AG09309 (cell line): Measurements from ENCODE around the gene SMTN.

Source experiments
- DNase-seq: peaks from one replicate; pipeline ENCODE4 v3.0.0-alpha.2; 2010; ENCODE audit warnings: low read depth
- H3K4me3 ChIP-seq: 2 replicates; pipeline ENCODE4 v1.5.1; 2011; ENCODE audit warnings: mild to moderate bottlenecking, low read depth, low read length, moderate library complexity; ENCODE audit not compliant: control insufficient read depth
- TF ChIP-seq, protein P1 (sequence below): IDR thresholded peaks from 2 replicates; pipeline ENCODE4 v1.5.1; 2011; ENCODE audit warnings: mild to moderate bottlenecking, low read depth, low read length, inconsistent platforms; ENCODE audit not compliant: insufficient read depth, control insufficient read depth; ENCODE audit errors: missing control alignments

Gene SMTN

DNA sequence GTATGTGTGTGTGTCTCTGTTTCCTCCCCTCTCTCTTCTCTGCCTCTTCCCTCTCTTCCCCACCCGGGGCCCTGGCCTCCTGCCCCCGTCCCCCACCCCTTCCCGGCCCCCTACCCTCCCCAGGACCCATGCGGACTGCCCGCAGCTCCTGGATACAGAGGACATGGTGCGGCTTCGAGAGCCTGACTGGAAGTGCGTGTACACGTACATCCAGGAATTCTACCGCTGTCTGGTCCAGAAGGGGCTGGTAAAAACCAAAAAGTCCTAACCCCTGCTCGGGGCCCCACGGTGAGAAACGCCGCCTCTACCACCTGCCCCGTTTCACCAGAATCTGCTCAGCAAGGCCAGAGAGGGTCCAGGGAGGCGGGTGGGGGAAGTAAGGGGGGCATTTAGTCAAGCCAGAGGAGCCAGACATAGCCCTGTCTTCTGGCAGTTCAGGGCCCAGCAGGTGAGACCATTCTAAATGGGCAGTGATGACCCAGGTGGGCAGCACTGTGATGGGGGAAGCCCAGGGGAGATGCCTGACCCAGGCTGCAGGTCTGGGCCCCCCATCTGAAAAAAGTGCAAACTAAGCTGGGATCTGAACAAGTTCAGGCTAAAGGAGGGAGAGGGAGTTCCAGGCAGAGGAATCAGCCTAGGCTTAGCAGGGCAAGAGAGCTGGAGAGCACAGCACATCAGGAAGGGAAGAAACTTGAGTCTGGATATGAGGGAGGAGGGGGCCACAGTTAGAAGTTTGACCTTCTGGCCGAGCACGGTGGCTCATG lies 19.8 kb downstream of the SMTN start:
- no peak for DNase-seq
- TF ChIP-seq, protein P1, sequence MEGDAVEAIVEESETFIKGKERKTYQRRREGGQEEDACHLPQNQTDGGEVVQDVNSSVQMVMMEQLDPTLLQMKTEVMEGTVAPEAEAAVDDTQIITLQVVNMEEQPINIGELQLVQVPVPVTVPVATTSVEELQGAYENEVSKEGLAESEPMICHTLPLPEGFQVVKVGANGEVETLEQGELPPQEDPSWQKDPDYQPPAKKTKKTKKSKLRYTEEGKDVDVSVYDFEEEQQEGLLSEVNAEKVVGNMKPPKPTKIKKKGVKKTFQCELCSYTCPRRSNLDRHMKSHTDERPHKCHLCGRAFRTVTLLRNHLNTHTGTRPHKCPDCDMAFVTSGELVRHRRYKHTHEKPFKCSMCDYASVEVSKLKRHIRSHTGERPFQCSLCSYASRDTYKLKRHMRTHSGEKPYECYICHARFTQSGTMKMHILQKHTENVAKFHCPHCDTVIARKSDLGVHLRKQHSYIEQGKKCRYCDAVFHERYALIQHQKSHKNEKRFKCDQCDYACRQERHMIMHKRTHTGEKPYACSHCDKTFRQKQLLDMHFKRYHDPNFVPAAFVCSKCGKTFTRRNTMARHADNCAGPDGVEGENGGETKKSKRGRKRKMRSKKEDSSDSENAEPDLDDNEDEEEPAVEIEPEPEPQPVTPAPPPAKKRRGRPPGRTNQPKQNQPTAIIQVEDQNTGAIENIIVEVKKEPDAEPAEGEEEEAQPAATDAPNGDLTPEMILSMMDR, result no peak
- H3K4me3 ChIP-seq, result no peak overlapping the region

DNA sequence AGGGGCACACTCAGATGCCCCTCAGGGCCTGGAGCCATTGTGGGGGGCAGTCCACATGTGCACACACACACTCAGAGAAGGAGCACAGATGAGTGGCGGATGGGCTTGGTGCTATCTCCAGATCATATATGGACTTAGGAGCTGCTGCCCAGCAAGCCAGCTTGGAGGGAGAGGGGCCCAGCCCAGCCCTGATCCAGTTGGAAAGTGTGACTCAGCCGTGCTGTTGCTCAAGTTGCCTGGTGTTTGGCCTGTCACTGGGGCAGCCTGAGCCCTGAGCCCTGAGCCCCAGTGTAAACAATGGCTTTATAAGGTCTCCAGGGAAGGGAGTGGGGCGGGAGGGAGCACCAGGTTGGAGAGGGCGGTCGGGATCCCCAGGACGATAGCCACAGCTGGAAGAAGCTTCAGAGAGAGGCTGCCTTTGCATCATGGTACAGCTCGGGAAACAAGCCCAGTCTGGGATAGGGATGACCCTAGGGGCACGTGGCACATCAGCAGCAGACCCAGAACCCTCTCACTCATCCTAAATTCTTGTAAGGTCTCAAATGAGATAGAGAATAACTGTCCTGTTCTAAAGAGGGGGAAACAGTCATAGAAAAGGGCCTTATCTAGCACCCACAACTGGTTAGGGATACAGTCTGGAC lies 21.4 kb downstream of the SMTN start:
- DNase-seq, result peak; percentile 89

DNA sequence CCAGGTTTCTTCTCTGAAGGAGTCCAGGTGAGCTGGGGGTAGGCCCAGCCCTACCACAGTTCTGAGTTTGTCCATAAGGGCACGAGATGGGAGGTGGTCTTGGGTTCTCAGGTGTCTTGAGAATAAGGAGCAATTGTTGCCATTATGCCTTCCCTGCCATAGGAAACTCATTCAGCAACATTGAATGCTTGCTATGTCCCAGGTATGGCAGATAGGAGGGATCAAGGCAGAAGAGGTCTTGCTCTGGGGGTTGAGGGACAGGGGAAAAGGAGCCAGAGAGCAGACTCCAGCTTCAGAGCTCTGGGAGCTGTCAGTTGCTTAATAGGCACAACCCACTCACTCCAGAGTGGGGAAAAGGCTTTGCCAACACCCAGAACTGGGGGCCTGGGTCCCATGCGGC lies 22.0 kb downstream of the SMTN start:
- no peak overlapping the region for H3K4me3 ChIP-seq
- TF ChIP-seq, protein P1, result no peak
- no peak for DNase-seq

More for the DNA sequence above, 21.4 kb downstream of the SMTN start:
- TF ChIP-seq, protein P1, result no peak
- H3K4me3 ChIP-seq, result no peak overlapping the region

DNA sequence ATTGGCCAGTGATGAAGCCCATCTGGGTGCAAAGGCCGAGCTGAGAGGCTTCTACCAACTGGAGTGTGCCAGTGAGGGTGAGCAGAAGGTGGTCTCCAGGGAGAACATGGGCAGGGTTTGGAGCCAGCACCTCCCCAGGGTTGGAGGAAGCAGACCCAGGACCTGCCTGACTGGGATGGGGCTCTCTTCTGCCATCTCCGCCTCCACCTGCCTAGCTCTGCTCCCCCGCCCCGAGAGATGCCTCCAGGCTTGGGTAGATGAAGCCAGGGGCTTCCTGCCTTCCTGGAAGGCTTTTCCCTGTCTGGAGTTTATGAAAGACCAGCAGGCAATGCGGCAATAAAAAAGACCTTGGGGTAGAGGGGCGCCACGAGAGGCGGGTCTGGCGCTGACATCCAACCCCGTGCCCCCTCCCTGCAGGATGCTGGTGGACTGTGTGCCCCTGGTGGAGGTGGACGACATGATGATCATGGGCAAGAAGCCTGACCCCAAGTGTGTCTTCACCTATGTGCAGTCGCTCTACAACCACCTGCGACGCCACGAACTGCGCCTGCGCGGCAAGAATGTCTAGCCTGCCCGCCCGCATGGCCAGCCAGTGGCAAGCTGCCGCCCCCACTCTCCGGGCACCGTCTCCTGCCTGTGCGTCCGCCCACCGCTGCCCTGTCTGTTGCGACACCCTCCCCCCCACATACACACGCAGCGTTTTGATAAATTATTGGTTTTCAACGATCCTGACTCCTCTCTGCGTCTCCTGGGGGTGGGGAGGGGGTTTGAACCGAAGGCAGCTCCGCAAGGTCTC lies 23.0 kb downstream of the SMTN start:
- TF ChIP-seq, protein P1, result no peak
- no peak overlapping the region for H3K4me3 ChIP-seq
- no peak for DNase-seq

DNA sequence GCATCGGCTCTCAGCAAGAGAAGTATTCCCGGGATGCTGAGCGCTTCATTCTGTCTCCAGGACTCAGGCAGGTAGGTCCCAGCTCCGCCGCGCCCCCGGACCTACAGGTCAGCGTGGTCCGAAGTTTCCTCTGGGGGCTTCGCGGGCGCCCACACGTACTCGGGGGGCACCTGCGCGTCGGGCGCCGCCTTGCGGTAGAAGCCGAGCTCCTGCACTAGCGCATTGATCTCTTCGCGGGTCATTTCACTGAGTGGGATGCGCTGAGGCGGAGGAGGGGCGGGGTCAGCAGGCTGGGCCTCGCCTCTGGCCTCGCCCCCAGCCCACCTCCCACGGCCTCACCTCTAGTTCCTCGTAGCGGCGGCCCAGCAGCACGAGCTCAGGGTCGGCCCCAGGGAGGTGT lies 23.8 kb downstream of the SMTN start:
- H3K4me3 ChIP-seq, result no peak overlapping the region
- DNase-seq, result no peak
- TF ChIP-seq, protein P1, result peak; percentile 52

DNA sequence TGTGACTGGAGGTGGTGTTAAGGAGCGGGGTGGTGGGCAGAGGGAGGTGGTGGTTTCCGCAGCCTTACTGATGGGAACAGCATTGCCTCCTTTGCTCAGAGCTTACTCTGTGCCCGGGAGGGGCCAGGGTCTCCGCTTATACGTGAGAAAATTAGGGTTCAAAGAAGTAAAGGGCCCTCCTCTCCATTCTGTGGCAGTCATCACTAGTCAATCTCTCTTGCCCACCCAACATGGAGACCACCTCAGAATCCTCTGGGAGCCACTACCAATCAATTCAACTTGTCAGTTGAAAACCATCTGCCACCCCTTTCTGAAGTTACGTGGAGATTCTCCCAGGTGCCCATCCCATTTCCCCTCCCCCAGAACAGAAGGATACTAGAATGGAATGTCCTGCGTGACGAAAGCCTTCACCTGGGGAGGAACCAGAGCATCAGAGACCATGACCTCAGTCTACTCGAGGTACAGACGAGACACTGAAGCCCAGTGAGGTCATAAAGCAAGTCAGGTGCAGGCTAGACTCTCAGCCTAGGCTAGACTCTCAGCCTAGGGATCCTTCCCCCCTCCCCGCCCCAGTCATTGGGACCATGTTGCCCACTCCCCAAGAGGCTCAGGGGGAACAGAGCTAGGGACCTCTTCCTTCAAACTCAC lies 24.3 kb downstream of the SMTN start:
- H3K4me3 ChIP-seq, result peak overlapping the region; percentile 91
- no peak for DNase-seq
- TF ChIP-seq, protein P1, result no peak
